SK-N-MC (cell line): ENCODE data around the gene POLR2B.
A peak's percentile ranks its signal among the peaks of the same experiment; 100 is the strongest.

Source experiments
- DNase-seq: peaks from one replicate; pipeline ENCODE4 v3.0.0-alpha.2; 2011; ENCODE audit warnings: low read depth, low spot score
- H3K27ac ChIP-seq: fragments of 200-600 bp; sonication (generic); 2 replicates; pipeline ENCODE4 v1.5.1; 2016; ENCODE audit warnings: mixed run types
- H3K36me3 ChIP-seq: fragments of 200-600 bp; sonication (generic); 2 replicates; pipeline ENCODE4 v1.6.1; 2017; ENCODE audit warnings: antibody characterized with exemption, low read length, mixed read lengths; ENCODE audit not compliant: insufficient read depth
- H3K4me3 ChIP-seq: fragments of 200-600 bp; sonication (generic); 2 replicates; pipeline ENCODE4 v1.5.1; 2016
- H3K9ac ChIP-seq: fragments of 200-600 bp; sonication (generic); 2 replicates; pipeline ENCODE4 v1.8.0; 2017; ENCODE audit warnings: mixed run types, mixed read lengths; ENCODE audit not compliant: insufficient read length
- H3K9me3 ChIP-seq: fragments of 200-600 bp; sonication (generic); 2 replicates; pipeline ENCODE4 v1.6.1; 2017; ENCODE audit warnings: low read depth, mild to moderate bottlenecking, antibody characterized with exemption, low read length, moderate library complexity, mixed read lengths
- EZH2 ChIP-seq: fragments of 200-600 bp; sonication (generic); IDR thresholded peaks from one replicate; pipeline ENCODE4 v1.6.1; 2017; ENCODE audit warnings: antibody characterized with exemption
- FOXP2 ChIP-seq: optimal IDR thresholded peaks from 2 replicates; pipeline ENCODE3; 2011; ENCODE audit warnings: mild to moderate bottlenecking, moderate library complexity; ENCODE audit not compliant: insufficient read depth; ENCODE audit errors: extremely low read length, control extremely low read depth
- POLR2AphosphoS5 ChIP-seq: IDR thresholded peaks from 2 replicates; pipeline ENCODE4 v1.6.1; 2012; ENCODE audit warnings: mild to moderate bottlenecking, low read depth, low read length, borderline replicate concordance

The POLR2B gene

GRCh38 chr4:56958111-56958517 lies 20.6 kb upstream of the POLR2B start:
- peak; percentile 52 for DNase-seq
- peak overlapping the region; percentile 2; the same call in 1 of the 2 replicates for H3K27ac ChIP-seq
- peaks cover 8% of the 10 kb centered on the region for H3K36me3 ChIP-seq
- no peak for TF ChIP-seq POLR2AphosphoS5
- TF ChIP-seq EZH2, result no peak
- no peak for TF ChIP-seq FOXP2
- peak overlapping the region; percentile 40 for H3K4me3 ChIP-seq
- no peak overlapping the region for H3K9ac ChIP-seq
- no peaks in the 10 kb centered on the region for H3K9me3 ChIP-seq

- Histone ChIP-seq H3K27ac (no peak overlapping the region), H3K4me3 (no peak overlapping the region), H3K9ac (no peak overlapping the region), H3K36me3 (peaks cover 17% of the 10 kb centered on the region), H3K9me3 (no peaks in the 10 kb centered on the region)
- no peak for TF ChIP-seq POLR2AphosphoS5
- no peak for TF ChIP-seq FOXP2
- no peak for TF ChIP-seq EZH2
- DNase-seq, result no peak
These were observed 19.6 kb upstream of the POLR2B start for GRCh38 chr4:56959100-56959499.

- no peaks in the 10 kb centered on the region for H3K9me3 ChIP-seq
- peaks cover 32% of the 10 kb centered on the region for H3K36me3 ChIP-seq
- H3K27ac ChIP-seq, result peak overlapping the region; percentile 15; the same call in 1 of the 2 replicates
- no peak overlapping the region for H3K4me3 ChIP-seq
- no peak overlapping the region for H3K9ac ChIP-seq
- no peak for DNase-seq
- no peak for TF ChIP-seq POLR2AphosphoS5
These were observed 17.6 kb upstream of the POLR2B start for GRCh38 chr4:56961107-56961500.

- H3K4me3 ChIP-seq, result no peak overlapping the region
- TF ChIP-seq EZH2, result no peak
- TF ChIP-seq FOXP2, result no peak
- no peak for TF ChIP-seq POLR2AphosphoS5
- peaks cover 3% of the 10 kb centered on the region; the same call in 1 of the 2 replicates for H3K9me3 ChIP-seq
- no peak overlapping the region for H3K27ac ChIP-seq
- H3K9ac ChIP-seq, result no peak overlapping the region
- no peak for DNase-seq
- peaks cover 68% of the 10 kb centered on the region for H3K36me3 ChIP-seq
These were observed 7.3 kb upstream of the POLR2B start for GRCh38 chr4:56971383-56971782.

- no peak for DNase-seq
- peaks cover 3% of the 10 kb centered on the region; the same call in 1 of the 2 replicates for H3K9me3 ChIP-seq
- TF ChIP-seq FOXP2 (no peak), EZH2 (no peak), POLR2AphosphoS5 (no peak)
- peaks cover 59% of the 10 kb centered on the region for H3K36me3 ChIP-seq
- H3K27ac ChIP-seq, result no peak overlapping the region
- no peak overlapping the region for H3K9ac ChIP-seq
- no peak overlapping the region for H3K4me3 ChIP-seq
These were observed 6.3 kb upstream of the POLR2B start for GRCh38 chr4:56972389-56972788.

- peaks cover 3% of the 10 kb centered on the region; the same call in 1 of the 2 replicates for H3K9me3 ChIP-seq
- DNase-seq, result no peak
- TF ChIP-seq POLR2AphosphoS5 (no peak), FOXP2 (no peak), EZH2 (no peak)
- no peak overlapping the region for H3K27ac ChIP-seq
- H3K4me3 ChIP-seq, result no peak overlapping the region
- no peak overlapping the region for H3K9ac ChIP-seq
- peaks cover 55% of the 10 kb centered on the region for H3K36me3 ChIP-seq
These were observed 5.9 kb upstream of the POLR2B start for GRCh38 chr4:56972809-56973208.

- Histone ChIP-seq H3K27ac (no peak overlapping the region), H3K36me3 (peaks cover 55% of the 10 kb centered on the region), H3K9ac (no peak overlapping the region), H3K4me3 (no peak overlapping the region), H3K9me3 (peaks cover 3% of the 10 kb centered on the region; the same call in 1 of the 2 replicates)
- DNase-seq, result no peak
- no peak for TF ChIP-seq POLR2AphosphoS5
- no peak for TF ChIP-seq FOXP2
- TF ChIP-seq EZH2, result no peak
These were observed 5.4 kb upstream of the POLR2B start for GRCh38 chr4:56973336-56973735.

GRCh38 chr4:56976283-56976836 lies 2.3 kb upstream of the POLR2B start:
- peaks cover 3% of the 10 kb centered on the region; the same call in 1 of the 2 replicates for H3K9me3 ChIP-seq
- H3K9ac ChIP-seq, result peak overlapping the region; percentile 93
- DNase-seq, result no peak
- H3K36me3 ChIP-seq, result peaks cover 43% of the 10 kb centered on the region
- TF ChIP-seq EZH2 (no peak), FOXP2 (no peak), POLR2AphosphoS5 (no peak)
- peak overlapping the region; percentile 91 for H3K4me3 ChIP-seq
- H3K27ac ChIP-seq, result no peak overlapping the region

- Histone ChIP-seq H3K9ac (peak overlapping the region; percentile 93), H3K36me3 (peaks cover 43% of the 10 kb centered on the region), H3K27ac (no peak overlapping the region), H3K9me3 (peaks cover 3% of the 10 kb centered on the region; the same call in 1 of the 2 replicates), H3K4me3 (peak overlapping the region; percentile 91)
- no peak for DNase-seq
- no peak for TF ChIP-seq FOXP2
- TF ChIP-seq EZH2, result no peak
- TF ChIP-seq POLR2AphosphoS5, result no peak
These were observed 1.8 kb upstream of the POLR2B start for GRCh38 chr4:56976837-56977320.
